SK-N-MC (cell line): ENCODE data around the gene IL32.

Experiments
- EZH2 ChIP-seq: fragments of 200-600 bp; sonication (generic); IDR thresholded peaks from one replicate; pipeline ENCODE4 v1.6.1; 2017; ENCODE audit warnings: antibody characterized with exemption
- FOXP2 ChIP-seq: optimal IDR thresholded peaks from 2 replicates; pipeline ENCODE3; 2011; ENCODE audit warnings: mild to moderate bottlenecking, moderate library complexity; ENCODE audit not compliant: insufficient read depth; ENCODE audit errors: extremely low read length, control extremely low read depth
- POLR2AphosphoS5 ChIP-seq: IDR thresholded peaks from 2 replicates; pipeline ENCODE4 v1.6.1; 2012; ENCODE audit warnings: mild to moderate bottlenecking, low read depth, low read length, borderline replicate concordance

- TF ChIP-seq FOXP2 (peak; percentile 79), EZH2 (no peak), POLR2AphosphoS5 (peak; percentile 93)
These were observed 41.6 kb upstream of the IL32 start, which contains the start of the genes HCFC1R1 and THOC6 for GRCh38 chr16:3023669-3024478.
